ENCODE results near the gene MBNL2. TPM values are rescaled to one million over a fixed set of nuclear protein-coding genes. Genes with fewer than 3 reads are reported as not detected.

Gene MBNL2
- total and polyA plus RNA-seq, 4 experiments from 2014 or later: 20.1 to 36.2 (median 28.3) TPM

GRCh38 chr13:97188207-97188606, 33.9 kb upstream of the MBNL2 start:
- Mint-ChIP-seq H3K27me3 (peaks cover 6 to 8% of the 10 kb centered on the region in 2 donors), H3K4me1 (peaks cover 7 to 9% (median 8%) of the 10 kb centered on the region in 4 donors), H3K27ac (no peak overlapping the region), H3K9me3 (no peaks in the 10 kb centered on the region), H3K4me3 (no peak overlapping the region), H3K36me3 (no peaks in the 10 kb centered on the region)
- POLR2A ChIA-PET (ENCODE audit: partially characterized antibody): interaction anchor here (1.2 kb wide), 1 partner anchor 36 kb away, joined by 3 read pairs; no protein-coding TSS in a partner anchor
- DNase-seq: no peak
- no peak overlapping the region for H3K27ac ChIP-seq (ENCODE audit: low read depth, low read length)
- no peaks in the 10 kb centered on the region for H3K4me1 ChIP-seq (ENCODE audit: insufficient read depth, low read length)
- no peaks in the 10 kb centered on the region for H3K9me3 ChIP-seq (ENCODE audit: control insufficient read depth in 1 of 2, low read length in 2 of 2)
- H3K36me3 ChIP-seq (ENCODE audit: insufficient read depth, low read length): no peaks in the 10 kb centered on the region
- H3K27me3 ChIP-seq (ENCODE audit: insufficient read depth, low read length): no peaks in the 10 kb centered on the region
- CTCF ChIA-PET (ENCODE audit: partially characterized antibody): no interaction called here
- intact Hi-C loops (cut with micrococcal nuclease): no loop called here
- H3K4me3 ChIP-seq (ENCODE audit: low read length in 2 of 2): no peak overlapping the region

GRCh38 chr13:97189928-97190327, 32.2 kb upstream of the MBNL2 start:
- intact Hi-C loops (cut with micrococcal nuclease): no loop called here
- no peaks in the 10 kb centered on the region for H3K27me3 ChIP-seq (ENCODE audit: insufficient read depth, low read length)
- ChIA-PET CTCF (ENCODE audit: partially characterized antibody) (no interaction called here), POLR2A (ENCODE audit: partially characterized antibody) (interaction anchor here (0.6 kb wide), 1 partner anchor 34 kb away, joined by 3 read pairs; no protein-coding TSS in a partner anchor)
- H3K4me3 ChIP-seq (ENCODE audit: low read length in 2 of 2): no peak overlapping the region
- H3K9me3 Mint-ChIP-seq: no peaks in the 10 kb centered on the region
- no peaks in the 10 kb centered on the region for H3K36me3 Mint-ChIP-seq
- DNase-seq: no peak
- no peak overlapping the region for H3K27ac ChIP-seq (ENCODE audit: low read depth, low read length)
- H3K27ac Mint-ChIP-seq: no peak overlapping the region
- H3K4me3 Mint-ChIP-seq: no peak overlapping the region
- H3K4me1 Mint-ChIP-seq: peaks cover 6 to 9% (median 7%) of the 10 kb centered on the region in 4 donors
- no peaks in the 10 kb centered on the region for H3K36me3 ChIP-seq (ENCODE audit: insufficient read depth, low read length)
- H3K9me3 ChIP-seq (ENCODE audit: control insufficient read depth in 1 of 2, low read length in 2 of 2): no peaks in the 10 kb centered on the region
- H3K27me3 Mint-ChIP-seq: peaks cover 2 to 6% of the 10 kb centered on the region in 2 donors
- H3K4me1 ChIP-seq (ENCODE audit: insufficient read depth, low read length): no peaks in the 10 kb centered on the region

- POLR2A ChIA-PET (ENCODE audit: partially characterized antibody): no interaction called here
- Mint-ChIP-seq H3K4me3 (no peak overlapping the region), H3K27ac (no peak overlapping the region), H3K36me3 (no peaks in the 10 kb centered on the region), H3K27me3 (peaks cover 0 to 5% of the 10 kb centered on the region in 2 donors), H3K9me3 (no peaks in the 10 kb centered on the region), H3K4me1 (peaks cover 6 to 9% (median 7%) of the 10 kb centered on the region in 4 donors)
- Histone ChIP-seq H3K27me3 (ENCODE audit: insufficient read depth, low read length) (no peaks in the 10 kb centered on the region), H3K4me1 (ENCODE audit: insufficient read depth, low read length) (no peaks in the 10 kb centered on the region), H3K9me3 (ENCODE audit: control insufficient read depth in 1 of 2, low read length in 2 of 2) (no peaks in the 10 kb centered on the region), H3K36me3 (ENCODE audit: insufficient read depth, low read length) (no peaks in the 10 kb centered on the region), H3K27ac (ENCODE audit: low read depth, low read length) (no peak overlapping the region), H3K4me3 (ENCODE audit: low read length in 2 of 2) (no peak overlapping the region)
- DNase-seq: no peak
- CTCF ChIA-PET (ENCODE audit: partially characterized antibody): interaction anchor here (1.3 kb wide), 1 partner anchor 153 kb away, joined by 4 read pairs; no protein-coding TSS in a partner anchor
- intact Hi-C loops (cut with micrococcal nuclease): no loop called here
Measured at GRCh38 chr13:97191142-97191541, 31.0 kb upstream of the MBNL2 start.

DNA sequence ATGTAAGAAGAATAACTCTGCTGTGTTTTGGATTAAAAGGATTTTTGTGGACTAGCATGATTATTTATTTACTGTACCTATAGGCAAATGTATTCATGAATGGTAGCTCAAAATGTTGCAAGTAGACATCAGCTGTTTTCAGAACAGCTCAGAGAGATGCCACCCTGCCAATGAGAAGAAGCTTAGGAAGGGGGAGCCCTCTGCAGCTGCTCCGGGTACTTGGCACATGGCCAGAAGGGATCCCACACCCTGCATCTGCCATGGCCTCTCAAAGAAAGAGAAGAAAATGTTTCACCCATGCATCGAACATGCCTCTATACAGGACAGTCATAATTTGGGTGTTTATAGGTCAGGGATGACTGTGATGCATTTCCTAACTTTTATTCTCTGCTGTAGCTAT, 30.5 kb upstream of the MBNL2 start:
- Histone ChIP-seq H3K27ac (ENCODE audit: low read depth, low read length) (no peak overlapping the region), H3K36me3 (ENCODE audit: insufficient read depth, low read length) (no peaks in the 10 kb centered on the region), H3K27me3 (ENCODE audit: insufficient read depth, low read length) (no peaks in the 10 kb centered on the region), H3K4me1 (ENCODE audit: insufficient read depth, low read length) (no peaks in the 10 kb centered on the region), H3K9me3 (ENCODE audit: control insufficient read depth in 1 of 2, low read length in 2 of 2) (no peaks in the 10 kb centered on the region), H3K4me3 (ENCODE audit: low read length in 2 of 2) (no peak overlapping the region)
- no peak overlapping the region for H3K27ac Mint-ChIP-seq
- ChIA-PET POLR2A (ENCODE audit: partially characterized antibody) (no interaction called here), CTCF (ENCODE audit: partially characterized antibody) (interaction anchor here (1.3 kb wide), 1 partner anchor 153 kb away, joined by 4 read pairs; no protein-coding TSS in a partner anchor)
- H3K4me3 Mint-ChIP-seq: no peak overlapping the region
- no peaks in the 10 kb centered on the region for H3K9me3 Mint-ChIP-seq
- no peak for DNase-seq
- intact Hi-C loops (cut with micrococcal nuclease): no loop called here
- no peaks in the 10 kb centered on the region for H3K36me3 Mint-ChIP-seq
- H3K4me1 Mint-ChIP-seq: peaks cover 6 to 9% (median 7%) of the 10 kb centered on the region in 4 donors
- H3K27me3 Mint-ChIP-seq: peaks cover 0 to 4% of the 10 kb centered on the region in 2 donors

DNA sequence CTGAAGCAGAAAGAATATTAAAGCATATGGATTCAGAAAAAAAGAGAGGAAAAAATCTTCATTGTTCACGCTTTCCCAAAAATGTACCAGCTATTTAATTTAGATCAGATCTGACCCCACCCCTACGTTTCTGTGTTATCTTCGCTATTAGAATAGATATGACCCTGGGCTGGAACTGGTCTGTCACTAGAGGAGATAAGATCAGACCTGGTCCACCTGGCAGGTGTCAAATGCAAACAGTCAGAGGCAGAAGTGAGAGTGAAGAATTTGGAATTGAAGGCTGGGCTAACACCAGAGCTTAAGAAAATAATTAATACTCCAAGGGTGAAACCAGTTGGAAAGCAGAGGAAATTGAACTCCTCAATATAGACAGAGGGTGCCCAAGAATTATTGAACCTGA, 30.0 kb upstream of the MBNL2 start:
- intact Hi-C loops (cut with micrococcal nuclease): no loop called here
- no peaks in the 10 kb centered on the region for H3K9me3 ChIP-seq (ENCODE audit: control insufficient read depth in 1 of 2, low read length in 2 of 2)
- Mint-ChIP-seq H3K27ac (peak overlapping the region in 1 of 7 donors; percentile 44), H3K36me3 (no peaks in the 10 kb centered on the region), H3K4me1 (peaks cover 6 to 9% (median 7%) of the 10 kb centered on the region in 4 donors), H3K27me3 (peaks cover 0 to 4% of the 10 kb centered on the region in 2 donors), H3K4me3 (no peak overlapping the region), H3K9me3 (no peaks in the 10 kb centered on the region)
- no peak overlapping the region for H3K27ac ChIP-seq (ENCODE audit: low read depth, low read length)
- no peak overlapping the region for H3K4me3 ChIP-seq (ENCODE audit: low read length in 2 of 2)
- CTCF ChIA-PET (ENCODE audit: partially characterized antibody): interaction anchor here (1.3 kb wide), 1 partner anchor 152 kb away, joined by 4 read pairs; no protein-coding TSS in a partner anchor
- no peak for DNase-seq
- no peaks in the 10 kb centered on the region for H3K4me1 ChIP-seq (ENCODE audit: insufficient read depth, low read length)
- POLR2A ChIA-PET (ENCODE audit: partially characterized antibody): no interaction called here
- no peaks in the 10 kb centered on the region for H3K27me3 ChIP-seq (ENCODE audit: insufficient read depth, low read length)
- H3K36me3 ChIP-seq (ENCODE audit: insufficient read depth, low read length): no peaks in the 10 kb centered on the region

DNA sequence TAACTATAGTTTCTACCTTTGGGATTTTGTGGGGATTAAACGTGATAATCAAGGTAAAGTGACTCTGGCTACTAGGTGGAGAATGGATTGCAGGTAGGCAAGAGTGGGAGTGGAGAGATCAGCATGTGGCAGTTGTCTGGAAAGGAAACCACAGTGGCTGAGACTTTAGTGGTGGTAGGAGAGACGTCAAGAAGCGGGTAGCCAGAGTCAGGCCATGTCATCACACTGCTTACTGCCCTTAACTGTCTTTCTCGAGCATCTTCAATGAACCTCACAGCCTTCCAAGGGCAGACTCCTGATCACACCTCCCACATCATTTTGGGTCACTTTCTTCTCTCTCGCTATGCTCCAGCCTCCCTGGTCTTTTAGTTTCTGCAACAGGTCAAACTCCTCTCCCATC, 28.6 kb upstream of the MBNL2 start:
- Mint-ChIP-seq H3K27ac (no peak overlapping the region), H3K9me3 (peaks cover 0 to 2% (median 0%) of the 10 kb centered on the region in 8 donors), H3K36me3 (no peaks in the 10 kb centered on the region), H3K4me3 (no peak overlapping the region), H3K4me1 (peaks cover 3 to 6% (median 3%) of the 10 kb centered on the region in 4 donors), H3K27me3 (peaks cover 1 to 6% of the 10 kb centered on the region in 2 donors)
- CTCF ChIA-PET (ENCODE audit: partially characterized antibody): no interaction called here
- Histone ChIP-seq H3K27me3 (ENCODE audit: insufficient read depth, low read length) (no peaks in the 10 kb centered on the region), H3K9me3 (ENCODE audit: control insufficient read depth in 1 of 2, low read length in 2 of 2) (no peaks in the 10 kb centered on the region), H3K4me1 (ENCODE audit: insufficient read depth, low read length) (no peaks in the 10 kb centered on the region), H3K27ac (ENCODE audit: low read depth, low read length) (no peak overlapping the region), H3K4me3 (ENCODE audit: low read length in 2 of 2) (no peak overlapping the region), H3K36me3 (ENCODE audit: insufficient read depth, low read length) (no peaks in the 10 kb centered on the region)
- POLR2A ChIA-PET (ENCODE audit: partially characterized antibody): no interaction called here
- DNase-seq: no peak
- intact Hi-C loops (cut with micrococcal nuclease): no loop called here

DNA sequence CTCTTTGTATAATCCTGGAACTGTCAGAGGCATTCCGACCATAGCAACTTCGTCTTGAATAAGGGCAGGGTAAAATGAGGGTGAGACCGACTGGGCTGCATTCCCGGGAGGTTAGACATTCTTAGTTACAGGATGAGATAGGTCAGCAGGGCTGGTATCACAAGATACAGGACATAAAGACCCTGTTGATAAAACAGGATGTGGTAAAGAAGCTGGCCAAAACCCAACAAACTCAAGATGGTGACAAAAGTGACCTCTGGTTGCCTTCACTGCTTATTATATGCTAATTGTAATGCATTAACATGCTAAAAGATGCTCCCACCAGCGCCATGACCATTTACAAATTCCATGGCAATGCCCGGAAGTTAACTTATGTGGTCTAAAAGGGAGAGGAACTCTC, 27.7 kb upstream of the MBNL2 start:
- POLR2A ChIA-PET (ENCODE audit: partially characterized antibody): no interaction called here
- no peak for DNase-seq
- Mint-ChIP-seq H3K36me3 (no peaks in the 10 kb centered on the region), H3K4me1 (no peaks in the 10 kb centered on the region), H3K27me3 (peaks cover 5% of the 10 kb centered on the region in 2 donors), H3K27ac (no peak overlapping the region), H3K9me3 (peaks cover 0 to 2% (median 0%) of the 10 kb centered on the region in 8 donors), H3K4me3 (no peak overlapping the region)
- H3K36me3 ChIP-seq (ENCODE audit: insufficient read depth, low read length): no peaks in the 10 kb centered on the region
- intact Hi-C loops (cut with micrococcal nuclease): no loop called here
- H3K27me3 ChIP-seq (ENCODE audit: insufficient read depth, low read length): no peaks in the 10 kb centered on the region
- no peak overlapping the region for H3K4me3 ChIP-seq (ENCODE audit: low read length in 2 of 2)
- CTCF ChIA-PET (ENCODE audit: partially characterized antibody): no interaction called here
- H3K9me3 ChIP-seq (ENCODE audit: control insufficient read depth in 1 of 2, low read length in 2 of 2): no peaks in the 10 kb centered on the region
- no peaks in the 10 kb centered on the region for H3K4me1 ChIP-seq (ENCODE audit: insufficient read depth, low read length)
- no peak overlapping the region for H3K27ac ChIP-seq (ENCODE audit: low read depth, low read length)

Measured in CD4-positive, alpha-beta memory T cell (primary cell).